HL-60 (cell line): ENCODE measurements around the gene PF4V1.
A peak's percentile ranks its signal among the peaks of the same experiment; 100 is the strongest.

Experiments
- CTCF ChIP-seq: IDR thresholded peaks from one replicate; pipeline ENCODE4 v1.5.1; 2011; ENCODE audit warnings: low read length, control low read depth, inconsistent platforms; ENCODE audit not compliant: insufficient read depth
- GABPA ChIP-seq: IDR thresholded peaks from 2 replicates; pipeline ENCODE4 v1.6.1; 2012; ENCODE audit warnings: low read depth
- POLR2AphosphoS5 ChIP-seq: IDR thresholded peaks from 2 replicates; pipeline ENCODE4 v1.6.1; 2012; ENCODE audit warnings: low read depth
- TF ChIP-seq, protein P1 (sequence below): IDR thresholded peaks from 2 replicates; pipeline ENCODE4 v1.6.1; 2012; ENCODE audit warnings: low read depth; ENCODE audit not compliant: insufficient replicate concordance

DNA sequence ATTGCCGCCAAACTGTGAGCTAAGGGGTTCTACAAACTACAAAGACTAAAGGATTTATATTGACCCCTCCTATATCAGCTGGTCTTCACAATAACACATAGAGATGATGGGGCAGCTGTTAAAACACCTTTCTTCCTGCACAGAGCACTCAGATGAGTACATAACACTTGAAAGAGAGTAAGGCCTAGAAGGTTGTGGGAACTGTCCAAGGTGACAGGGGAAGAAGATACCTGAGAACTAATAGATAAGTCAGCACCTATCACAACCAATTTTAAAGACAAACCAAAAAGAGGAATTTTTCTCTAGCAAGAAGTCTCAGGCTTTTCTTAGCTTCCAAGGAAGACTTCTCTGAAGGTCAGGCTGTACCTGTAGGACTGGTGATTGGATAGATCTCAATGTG is 35.8 kb upstream of the PF4V1 start:
- TF ChIP-seq CTCF (no peak), POLR2AphosphoS5 (no peak), GABPA (no peak)
- TF ChIP-seq, protein P1, sequence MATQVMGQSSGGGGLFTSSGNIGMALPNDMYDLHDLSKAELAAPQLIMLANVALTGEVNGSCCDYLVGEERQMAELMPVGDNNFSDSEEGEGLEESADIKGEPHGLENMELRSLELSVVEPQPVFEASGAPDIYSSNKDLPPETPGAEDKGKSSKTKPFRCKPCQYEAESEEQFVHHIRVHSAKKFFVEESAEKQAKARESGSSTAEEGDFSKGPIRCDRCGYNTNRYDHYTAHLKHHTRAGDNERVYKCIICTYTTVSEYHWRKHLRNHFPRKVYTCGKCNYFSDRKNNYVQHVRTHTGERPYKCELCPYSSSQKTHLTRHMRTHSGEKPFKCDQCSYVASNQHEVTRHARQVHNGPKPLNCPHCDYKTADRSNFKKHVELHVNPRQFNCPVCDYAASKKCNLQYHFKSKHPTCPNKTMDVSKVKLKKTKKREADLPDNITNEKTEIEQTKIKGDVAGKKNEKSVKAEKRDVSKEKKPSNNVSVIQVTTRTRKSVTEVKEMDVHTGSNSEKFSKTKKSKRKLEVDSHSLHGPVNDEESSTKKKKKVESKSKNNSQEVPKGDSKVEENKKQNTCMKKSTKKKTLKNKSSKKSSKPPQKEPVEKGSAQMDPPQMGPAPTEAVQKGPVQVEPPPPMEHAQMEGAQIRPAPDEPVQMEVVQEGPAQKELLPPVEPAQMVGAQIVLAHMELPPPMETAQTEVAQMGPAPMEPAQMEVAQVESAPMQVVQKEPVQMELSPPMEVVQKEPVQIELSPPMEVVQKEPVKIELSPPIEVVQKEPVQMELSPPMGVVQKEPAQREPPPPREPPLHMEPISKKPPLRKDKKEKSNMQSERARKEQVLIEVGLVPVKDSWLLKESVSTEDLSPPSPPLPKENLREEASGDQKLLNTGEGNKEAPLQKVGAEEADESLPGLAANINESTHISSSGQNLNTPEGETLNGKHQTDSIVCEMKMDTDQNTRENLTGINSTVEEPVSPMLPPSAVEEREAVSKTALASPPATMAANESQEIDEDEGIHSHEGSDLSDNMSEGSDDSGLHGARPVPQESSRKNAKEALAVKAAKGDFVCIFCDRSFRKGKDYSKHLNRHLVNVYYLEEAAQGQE = peak; percentile 86
